H1 (cell line): ENCODE results near the gene PROX2. TPM values are rescaled to one million over a fixed set of nuclear protein-coding genes. Genes with fewer than 3 reads are reported as not detected.

Source experiments
- BACH1 ChIP-seq: IDR thresholded peaks from 2 replicates; pipeline ENCODE4 v1.6.1; 2012; ENCODE audit warnings: low read length, improper control_type of control experiment
- EP300 ChIP-seq, 2 experiments: IDR thresholded peaks; 1 replicate in 1 of 2; 2 replicates in 1 of 2; pipeline ENCODE4 v1.6.1; 2011 to 2012; ENCODE audit warnings: low read depth in 2 of 2, low read length in 2 of 2, mild to moderate bottlenecking in 2 of 2, borderline replicate concordance in 1 of 2, inconsistent platforms in 1 of 2, moderate library complexity in 1 of 2
- polyA plus RNA-seq, 7 experiments: library from polyadenylated mRNA; depleted of rRNA in 3 of 7; stranded (reverse) in 5 of 7; unstranded in 2 of 7; fragments of >200 nt in 5 of 7; fragments of 200-250 nt in 2 of 7; gene quantifications; 1 replicate in 5 of 7; 2 replicates in 1 of 7; 4 replicates in 1 of 7; pipeline versions ENCODE4 v1.2.1 to v1.2.3, GENCODE V29; 2011 to 2013; ENCODE audit warnings: missing spikeins in 2 of 7, mixed read lengths in 2 of 7
- total RNA-seq: library from RNA; stranded (reverse); fragmentation: NEBNext Ultra II Directional; extraction: Animal tissue kit (Norgen Biotek cat#: 25700); gene quantifications from 2 replicates; pipeline ENCODE4 v1.2.1, GENCODE V29; 2021

The PROX2 gene
- total and polyA plus RNA-seq, 2 of the 8 experiments (the other 6 are each of a cell fraction or from before 2014, with no cell fraction given) = 0.03 TPM; not detected in 1

DNA sequence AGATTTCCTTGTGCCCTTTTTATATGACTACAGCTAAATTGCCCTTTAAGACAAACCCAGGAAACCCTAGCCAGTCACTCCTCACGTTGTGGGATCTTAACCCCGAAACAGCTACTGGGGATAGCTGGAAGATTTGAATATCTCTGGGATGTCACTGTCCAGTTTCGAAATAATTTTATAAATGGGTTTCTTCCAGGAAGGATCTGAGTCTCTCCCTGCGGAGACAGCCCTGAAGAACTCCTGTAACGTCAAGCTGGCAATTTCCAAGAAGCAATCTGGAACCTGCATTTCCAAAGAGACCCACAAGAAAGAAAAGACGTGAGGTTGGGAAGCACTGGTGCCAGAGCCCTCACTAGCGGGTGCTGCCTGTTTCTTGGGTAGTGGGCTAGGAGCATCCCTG is 20.9 kb downstream of the PROX2 start (continued):
- TF ChIP-seq EP300 (IDR thresholded peaks at IDR 0.05; ENCODE audit: borderline replicate concordance in 1 of 2, low read depth in 2 of 2, low read length in 2 of 2) (no peak), BACH1 (no peak)
- TF ChIP-seq, all 59 proteins: peak for 0
